Skeletal muscle satellite cell (primary cell): ENCODE results near the gene PADI4.
"Not testable (repeated sequence)": the region's sequence is repeated elsewhere in the genome, so short reads cannot be mapped to it uniquely, and the experiment has no call there.

Experiments used
- H3K27me3 ChIP-seq: 2 replicates; pipeline ENCODE4 v1.7.0; 2013; ENCODE audit warnings: low read length; ENCODE audit not compliant: control insufficient read depth, insufficient read depth
- H3K36me3 ChIP-seq: 2 replicates; pipeline ENCODE4 v1.7.0; 2013; ENCODE audit warnings: mild to moderate bottlenecking, control low read depth, low read length; ENCODE audit not compliant: insufficient read depth
- H3K4me1 ChIP-seq: 2 replicates; pipeline ENCODE4 v1.7.0; 2013; ENCODE audit warnings: low read length; ENCODE audit not compliant: control insufficient read depth, insufficient read depth
- H3K4me2 ChIP-seq: 2 replicates; pipeline ENCODE4 v1.7.0; 2013; ENCODE audit warnings: mild to moderate bottlenecking, low read length
- H3K4me3 ChIP-seq: 2 replicates; pipeline ENCODE4 v1.7.0; 2013; ENCODE audit warnings: low read length
- H3K9ac ChIP-seq: 2 replicates; pipeline ENCODE4 v1.7.0; 2013; ENCODE audit warnings: mild to moderate bottlenecking, low read depth, low read length, moderate library complexity
- H3K9me3 ChIP-seq: replicated peaks from 2 replicates; pipeline ENCODE4 v1.7.0; 2013; ENCODE audit warnings: mild to moderate bottlenecking, control low read depth, low read length

PADI4 gene

DNA sequence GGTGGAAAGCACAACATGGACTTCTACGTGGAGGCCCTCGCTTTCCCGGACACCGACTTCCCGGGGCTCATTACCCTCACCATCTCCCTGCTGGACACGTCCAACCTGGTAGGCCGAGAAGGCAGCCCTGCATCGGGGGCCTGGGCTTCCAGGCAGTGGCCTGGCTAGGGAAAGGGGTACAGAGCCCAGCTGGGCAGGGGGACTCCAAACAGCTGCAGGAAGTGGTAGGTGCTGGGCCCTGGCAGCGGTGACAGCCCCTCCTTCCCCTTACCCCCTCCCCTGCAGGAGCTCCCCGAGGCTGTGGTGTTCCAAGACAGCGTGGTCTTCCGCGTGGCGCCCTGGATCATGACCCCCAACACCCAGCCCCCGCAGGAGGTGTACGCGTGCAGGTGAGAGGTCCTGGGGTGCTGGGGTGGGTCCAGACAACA lies 34.0 kb downstream of the PADI4 start:
- Histone ChIP-seq H3K27me3 (peaks cover 15% of the 10 kb centered on the region), H3K9ac (no peak overlapping the region), H3K4me1 (no peaks in the 10 kb centered on the region), H3K36me3 (no peaks in the 10 kb centered on the region), H3K4me3 (no peak overlapping the region), H3K9me3 (no peaks in the 10 kb centered on the region), H3K4me2 (no peak overlapping the region)

DNA sequence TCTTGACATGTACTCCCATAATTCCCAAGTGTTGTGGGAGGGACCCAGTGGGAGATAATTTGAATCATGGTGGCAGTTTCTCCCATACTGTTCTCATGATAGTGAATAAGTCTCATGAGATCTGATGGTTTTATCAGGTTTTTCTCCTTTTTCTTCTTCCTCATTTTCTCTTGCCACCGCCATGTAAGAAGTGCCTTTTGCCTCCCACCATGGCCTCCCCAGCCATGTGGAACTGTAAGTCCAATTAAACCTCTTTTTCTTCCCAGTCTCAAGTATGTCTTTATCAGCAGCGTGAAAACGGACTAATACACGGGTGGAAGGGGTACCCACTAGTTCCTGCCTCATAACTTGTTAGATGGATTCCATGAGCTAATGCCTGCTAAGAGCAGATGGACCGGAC lies 37.5 kb downstream of the PADI4 start:
- H3K36me3 ChIP-seq, H3K4me3 ChIP-seq, H3K9ac ChIP-seq, H3K4me1 ChIP-seq, H3K27me3 ChIP-seq, H3K9me3 ChIP-seq, H3K4me2 ChIP-seq: not testable (repeated sequence)

DNA sequence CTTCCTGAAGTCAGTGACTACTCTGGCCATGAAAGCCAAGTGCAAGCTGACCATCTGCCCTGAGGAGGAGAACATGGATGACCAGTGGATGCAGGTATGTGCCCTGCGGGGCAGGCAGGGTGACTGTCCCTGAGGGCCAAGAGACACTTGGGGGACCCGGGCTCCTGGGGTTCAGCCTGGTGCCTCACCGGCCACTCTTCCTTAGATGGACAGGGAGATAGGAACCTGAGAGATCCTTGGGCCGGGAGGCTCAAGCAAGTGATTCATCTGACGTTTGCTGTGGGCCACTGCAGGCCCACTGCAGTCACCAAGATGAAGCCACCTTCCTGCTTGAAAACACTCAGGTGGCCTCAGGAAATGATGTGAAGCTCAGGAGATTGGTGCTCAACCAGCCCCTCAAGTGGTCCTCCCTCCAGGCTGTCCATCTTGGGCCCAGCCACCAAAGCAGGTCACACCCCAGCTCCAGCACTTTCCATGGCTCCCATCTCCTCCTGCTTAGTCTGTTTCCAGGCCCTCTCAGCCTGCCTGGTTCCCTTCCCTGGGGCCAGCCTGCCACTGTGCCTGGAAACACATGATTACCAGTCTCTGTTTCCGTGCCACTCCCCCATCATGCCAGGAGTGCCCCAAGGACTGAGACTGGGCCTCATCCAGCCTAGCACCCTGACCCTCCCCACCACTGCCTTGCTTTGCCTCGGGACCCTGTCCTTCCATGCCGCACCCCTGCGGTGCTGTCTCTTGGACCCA lies 38.2 kb downstream of the PADI4 start:
- Histone ChIP-seq H3K36me3 (no peaks in the 10 kb centered on the region), H3K9ac (no peak overlapping the region), H3K27me3 (no peaks in the 10 kb centered on the region), H3K4me3 (no peak overlapping the region), H3K4me2 (no peak overlapping the region), H3K9me3 (no peaks in the 10 kb centered on the region), H3K4me1 (no peaks in the 10 kb centered on the region)

DNA sequence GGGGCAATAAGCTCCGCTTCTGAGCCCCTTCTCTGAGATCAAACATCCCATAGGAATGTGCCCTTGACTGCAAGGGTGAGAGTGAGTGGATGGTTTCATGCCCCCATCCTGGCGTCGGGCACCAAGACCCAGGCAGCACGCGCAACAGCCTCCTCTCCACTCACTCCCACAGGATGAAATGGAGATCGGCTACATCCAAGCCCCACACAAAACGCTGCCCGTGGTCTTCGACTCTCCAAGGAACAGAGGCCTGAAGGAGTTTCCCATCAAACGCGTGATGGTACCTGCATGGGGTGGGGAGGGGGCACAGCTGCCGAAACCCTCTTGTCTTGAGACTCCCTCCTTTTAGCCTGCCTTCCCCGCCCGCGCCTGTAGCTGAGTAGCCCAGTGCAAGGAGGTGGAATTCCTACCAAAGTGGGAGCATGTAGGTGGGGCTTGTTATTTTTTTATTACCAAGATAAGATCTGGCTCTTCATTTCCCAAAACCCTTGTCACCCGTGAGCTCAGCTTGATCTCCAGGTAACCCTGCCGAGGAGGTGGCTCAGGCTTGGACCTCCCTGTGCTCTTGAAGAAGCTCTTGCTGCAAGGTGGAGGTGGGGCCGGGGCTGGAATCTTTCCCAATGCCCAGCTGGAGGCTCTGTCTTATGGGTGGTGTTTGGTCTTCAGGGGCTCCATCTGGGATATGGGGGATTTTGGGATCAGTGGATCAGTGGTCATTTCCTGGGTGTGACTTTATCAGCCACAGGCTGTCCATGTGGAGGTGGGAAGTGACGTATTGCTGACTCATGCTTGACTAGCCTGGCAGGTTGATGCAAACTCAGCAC lies 40.0 kb downstream of the PADI4 start:
- Histone ChIP-seq H3K36me3 (no peaks in the 10 kb centered on the region), H3K9ac (no peak overlapping the region), H3K4me3 (no peak overlapping the region), H3K27me3 (peaks cover 14% of the 10 kb centered on the region), H3K4me2 (no peak overlapping the region), H3K9me3 (no peaks in the 10 kb centered on the region), H3K4me1 (no peaks in the 10 kb centered on the region)

DNA sequence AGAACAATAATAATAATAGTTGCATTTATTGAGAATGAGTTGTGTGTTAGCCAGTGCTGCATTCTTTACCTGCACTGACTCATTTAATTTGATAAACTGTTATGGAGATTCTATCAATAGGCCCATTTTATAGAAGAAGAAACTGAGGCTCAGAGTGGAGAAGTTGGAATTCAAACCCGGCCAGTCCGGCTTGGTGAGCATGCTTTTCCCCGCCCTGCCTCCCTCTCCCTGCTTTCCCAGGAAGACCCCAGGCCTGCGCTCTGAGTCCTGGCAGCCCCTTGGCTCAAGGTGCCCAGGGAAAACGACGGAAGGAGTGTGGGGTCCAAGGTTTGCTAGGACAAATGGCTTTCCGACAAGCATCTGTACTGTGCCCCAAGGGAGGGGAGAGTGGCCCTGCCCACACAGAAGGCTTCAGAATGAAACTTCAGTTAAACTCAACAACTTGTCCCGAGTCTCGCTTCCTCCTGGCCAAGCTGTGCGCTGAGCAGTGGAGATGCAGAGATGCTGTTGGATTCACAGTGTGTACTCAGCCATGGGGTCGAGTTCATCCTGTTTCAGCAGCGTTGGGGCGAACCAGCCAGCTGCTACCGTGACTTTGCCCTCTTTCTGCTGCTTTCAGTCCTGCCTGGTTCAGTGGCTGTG lies 40.7 kb downstream of the PADI4 start:
- H3K4me1 ChIP-seq, result no peaks in the 10 kb centered on the region
- no peak overlapping the region for H3K9ac ChIP-seq
- peaks cover 21% of the 10 kb centered on the region for H3K27me3 ChIP-seq
- no peaks in the 10 kb centered on the region for H3K9me3 ChIP-seq
- H3K4me3 ChIP-seq, result no peak overlapping the region
- H3K4me2 ChIP-seq, result no peak overlapping the region
- H3K36me3 ChIP-seq, result no peaks in the 10 kb centered on the region

DNA sequence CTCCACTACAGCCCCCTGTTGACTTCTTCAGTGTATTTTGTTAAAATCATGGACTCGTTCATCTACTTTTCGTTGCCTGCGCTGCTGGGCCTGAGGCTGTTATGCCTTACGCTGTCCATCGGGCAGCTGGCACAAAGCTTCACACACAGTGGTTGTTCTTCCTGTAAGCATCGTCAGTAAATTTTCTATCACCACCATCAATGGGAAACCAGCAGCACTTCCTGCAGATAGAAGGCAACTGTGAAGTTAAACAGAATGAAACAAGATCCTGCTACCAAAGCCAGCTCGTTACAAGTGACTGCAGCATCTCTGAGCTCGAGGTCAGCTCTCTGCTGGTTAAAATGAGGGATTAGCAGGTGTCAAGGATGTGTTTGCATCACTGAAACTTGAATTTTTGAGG lies 42.1 kb downstream of the PADI4 start:
- Histone ChIP-seq H3K9ac (no peak overlapping the region), H3K4me3 (no peak overlapping the region), H3K4me2 (no peak overlapping the region), H3K9me3 (no peaks in the 10 kb centered on the region), H3K36me3 (no peaks in the 10 kb centered on the region), H3K4me1 (no peaks in the 10 kb centered on the region), H3K27me3 (peaks cover 33% of the 10 kb centered on the region)

DNA sequence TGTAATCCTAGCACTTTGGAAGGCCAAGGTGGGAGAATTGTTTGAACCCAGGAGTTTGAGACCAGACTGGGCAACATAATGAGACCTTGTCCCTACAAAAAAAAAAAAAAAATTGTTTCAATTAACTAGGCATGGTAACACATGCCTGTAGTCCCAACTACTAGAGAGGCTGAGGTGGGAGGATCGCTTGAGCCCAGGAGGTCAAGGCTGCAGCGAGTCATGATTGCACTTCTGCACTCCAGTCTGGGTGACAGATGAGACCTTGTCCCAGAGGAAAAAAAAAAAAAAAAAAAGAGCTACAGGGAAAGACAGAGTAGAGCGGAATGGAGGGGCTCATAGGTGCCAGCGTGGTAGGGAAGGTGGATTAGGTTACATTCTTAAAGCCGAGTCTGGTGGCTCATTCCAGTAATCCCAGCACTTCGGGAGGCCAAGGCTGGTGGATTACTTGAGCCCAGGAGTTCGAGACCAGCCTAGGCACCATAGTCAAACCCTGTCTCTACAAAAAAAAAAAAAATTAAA lies 43.0 kb downstream of the PADI4 start:
- H3K9ac ChIP-seq, result no peak overlapping the region

DNA sequence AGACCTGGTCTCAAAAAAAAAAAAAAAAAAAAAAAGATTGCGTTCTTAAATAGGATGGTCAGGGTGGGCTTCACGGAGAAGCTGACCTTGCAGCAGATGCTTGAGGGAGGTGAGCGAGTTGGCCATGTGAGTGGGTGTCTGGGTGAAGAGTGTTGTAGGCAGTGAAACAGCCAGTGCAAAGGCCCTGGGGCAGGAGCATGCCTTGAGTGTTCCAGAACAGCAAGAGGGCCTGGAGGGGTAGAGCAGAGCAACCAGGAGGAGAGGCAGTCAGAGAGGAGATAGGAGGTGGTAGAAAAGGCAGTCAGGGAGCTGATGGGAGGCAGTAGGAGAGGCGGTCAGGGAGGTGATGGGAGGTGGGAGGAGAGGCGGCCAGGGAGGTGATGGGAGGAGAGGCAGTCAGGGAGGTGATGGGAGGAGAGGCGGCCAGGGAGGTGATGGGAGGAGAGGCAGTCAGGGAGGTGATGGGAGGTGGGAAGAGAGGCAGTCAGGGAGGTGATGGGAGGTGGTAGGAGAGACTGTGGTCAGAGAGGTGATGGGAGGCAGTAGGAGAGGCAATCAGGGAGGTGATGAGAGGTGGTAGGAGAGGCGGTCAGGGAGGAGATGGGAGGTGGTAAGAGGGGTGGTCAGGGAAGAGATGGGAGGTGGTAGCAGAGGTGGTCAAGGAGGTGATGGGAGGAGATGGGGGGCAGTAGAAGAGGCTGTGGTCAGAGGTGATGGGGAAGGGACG lies 43.8 kb downstream of the PADI4 start:
- Histone ChIP-seq H3K4me2 (no peak overlapping the region), H3K9ac (no peak overlapping the region), H3K27me3 (peaks cover 45% of the 10 kb centered on the region), H3K9me3 (no peaks in the 10 kb centered on the region), H3K4me1 (no peaks in the 10 kb centered on the region), H3K4me3 (no peak overlapping the region), H3K36me3 (no peaks in the 10 kb centered on the region)

More for the DNA sequence above, 43.0 kb downstream of the PADI4 start:
- Histone ChIP-seq H3K36me3 (no peaks in the 10 kb centered on the region), H3K9me3 (no peaks in the 10 kb centered on the region), H3K27me3 (peaks cover 39% of the 10 kb centered on the region), H3K4me1 (no peaks in the 10 kb centered on the region), H3K4me2 (no peak overlapping the region), H3K4me3 (no peak overlapping the region)

DNA sequence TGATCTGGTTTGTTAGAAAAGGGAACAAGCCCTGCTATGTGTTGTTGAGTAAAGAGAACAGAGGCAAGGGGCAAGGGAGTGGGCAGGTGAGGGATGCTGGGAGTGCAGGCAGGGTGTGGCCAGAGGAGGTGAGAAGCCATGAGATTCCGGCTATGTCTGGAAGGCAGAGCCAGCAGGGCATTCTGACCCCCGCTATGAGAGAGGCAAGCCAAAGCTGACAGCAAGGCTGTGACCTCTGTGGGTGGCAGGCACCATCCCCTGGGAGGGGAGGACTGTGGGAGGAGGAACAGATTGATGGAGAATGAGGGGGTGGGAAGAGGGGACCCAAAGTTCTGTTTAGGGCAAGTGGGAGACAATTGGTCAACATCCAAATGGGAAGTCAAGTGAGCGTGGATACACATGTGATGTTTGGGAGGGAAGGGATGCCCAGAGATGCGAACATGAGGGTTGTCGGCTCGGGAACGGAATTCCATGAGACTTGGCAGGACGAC lies 44.5 kb downstream of the PADI4 start:
- H3K4me3 ChIP-seq, result no peak overlapping the region
- no peak overlapping the region for H3K9ac ChIP-seq
- no peaks in the 10 kb centered on the region for H3K36me3 ChIP-seq
- peaks cover 45% of the 10 kb centered on the region for H3K27me3 ChIP-seq
- no peaks in the 10 kb centered on the region for H3K4me1 ChIP-seq
- H3K4me2 ChIP-seq, result no peak overlapping the region
- no peaks in the 10 kb centered on the region for H3K9me3 ChIP-seq

DNA sequence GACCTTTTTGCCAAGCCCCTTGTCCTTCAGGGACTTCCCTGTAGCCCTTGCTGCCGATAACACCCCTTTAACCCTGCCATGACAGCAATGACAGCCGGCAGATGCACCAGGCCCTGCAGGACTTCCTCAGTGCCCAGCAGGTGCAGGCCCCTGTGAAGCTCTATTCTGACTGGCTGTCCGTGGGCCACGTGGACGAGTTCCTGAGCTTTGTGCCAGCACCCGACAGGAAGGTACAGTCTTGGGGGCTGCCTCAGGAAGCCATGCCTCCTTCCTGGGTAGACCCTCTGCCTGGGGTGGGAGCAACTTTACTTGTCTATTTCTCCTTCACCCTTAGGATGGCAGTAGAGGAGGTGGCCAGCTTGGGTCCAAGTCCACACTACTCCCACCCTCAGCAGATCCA lies 47.9 kb downstream of the PADI4 start:
- Histone ChIP-seq H3K36me3 (no peaks in the 10 kb centered on the region), H3K27me3 (peaks cover 63% of the 10 kb centered on the region), H3K9me3 (no peaks in the 10 kb centered on the region), H3K4me3 (no peak overlapping the region), H3K4me1 (no peaks in the 10 kb centered on the region), H3K9ac (no peak overlapping the region), H3K4me2 (no peak overlapping the region)
